ENCODE results near the gene SMG5. TPM values are rescaled to one million over a fixed set of nuclear protein-coding genes. Genes with fewer than 3 reads are reported as not detected.

SMG5 gene
- total RNA-seq, 1 donor from 2014 or later, result 76.5 TPM

- H3K4me1 ChIP-seq, result peaks cover 0 to 13% of the 10 kb centered on the region in 2 donors
- DNase-seq (ENCODE audit: low spot score in 2 of 2), result no peak
- H3K36me3 ChIP-seq, result peaks cover 12 to 19% of the 10 kb centered on the region in 2 donors
- H3K27ac ChIP-seq, result peak overlapping the region; percentile 82 to 85
- H3K9me3 ChIP-seq, result no peaks in the 10 kb centered on the region
- H3K27me3 ChIP-seq, result no peaks in the 10 kb centered on the region
- TF ChIP-seq CTCF (IDR thresholded peaks at IDR 0.05), result no peak
- peak overlapping the region; percentile 81 to 88 for H3K4me3 ChIP-seq
- intact Hi-C loops (cut with DNase I), result loop anchor here (1.0 kb wide), 1 partner anchor 56 kb away; the partner anchor contains the start of genes CCT3 and TSACC
Observed at GRCh38 chr1:156281693-156282478, 739 bp downstream of the SMG5 start.

- H3K27ac ChIP-seq, result no peak overlapping the region
- intact Hi-C loops (cut with DNase I), result no loop called here
- H3K27me3 ChIP-seq, result no peaks in the 10 kb centered on the region
- peaks cover 0 to 13% of the 10 kb centered on the region in 2 donors for H3K4me1 ChIP-seq
- DNase-seq (ENCODE audit: low spot score in 2 of 2), result no peak
- no peaks in the 10 kb centered on the region for H3K9me3 ChIP-seq
- peaks cover 19 to 25% of the 10 kb centered on the region in 2 donors for H3K36me3 ChIP-seq
- H3K4me3 ChIP-seq, result peak overlapping the region; percentile 81 to 88
- TF ChIP-seq CTCF (IDR thresholded peaks at IDR 0.05), result no peak
Observed at GRCh38 chr1:156281281-156281680, 1.3 kb downstream of the SMG5 start.

GRCh38 chr1:156279837-156280236 is 2.8 kb downstream of the SMG5 start:
- intact Hi-C loops (cut with DNase I), result no loop called here
- Histone ChIP-seq H3K9me3 (no peaks in the 10 kb centered on the region), H3K27ac (no peak overlapping the region), H3K27me3 (no peaks in the 10 kb centered on the region), H3K36me3 (peaks cover 32 to 39% of the 10 kb centered on the region in 2 donors), H3K4me1 (peaks cover 0 to 13% of the 10 kb centered on the region in 2 donors), H3K4me3 (no peak overlapping the region)
- DNase-seq (ENCODE audit: low spot score in 2 of 2), result no peak
- no peak for TF ChIP-seq CTCF (IDR thresholded peaks at IDR 0.05)

GRCh38 chr1:156276966-156277381 is 5.7 kb downstream of the SMG5 start:
- Histone ChIP-seq H3K9me3 (no peaks in the 10 kb centered on the region), H3K4me1 (peaks cover 0 to 11% of the 10 kb centered on the region in 2 donors), H3K27ac (no peak overlapping the region), H3K36me3 (peaks cover 61 to 68% of the 10 kb centered on the region in 2 donors), H3K4me3 (no peak overlapping the region), H3K27me3 (no peaks in the 10 kb centered on the region)
- TF ChIP-seq CTCF (IDR thresholded peaks at IDR 0.05), result no peak
- DNase-seq (ENCODE audit: low spot score in 2 of 2), result no peak
- intact Hi-C loops (cut with DNase I), result no loop called here

GRCh38 chr1:156276532-156276931 is 6.1 kb downstream of the SMG5 start:
- peaks cover 64 to 72% of the 10 kb centered on the region in 2 donors for H3K36me3 ChIP-seq
- intact Hi-C loops (cut with DNase I), result no loop called here
- H3K4me3 ChIP-seq, result no peak overlapping the region
- H3K9me3 ChIP-seq, result no peaks in the 10 kb centered on the region
- H3K4me1 ChIP-seq, result peaks cover 0 to 7% of the 10 kb centered on the region in 2 donors
- no peak for DNase-seq (ENCODE audit: low spot score in 2 of 2)
- no peak overlapping the region for H3K27ac ChIP-seq
- no peaks in the 10 kb centered on the region for H3K27me3 ChIP-seq
- no peak for TF ChIP-seq CTCF (IDR thresholded peaks at IDR 0.05)
